Caco-2 (cell line): Measurements from ENCODE around the gene IL23R. TPM values are rescaled to one million over a fixed set of nuclear protein-coding genes. Genes with fewer than 3 reads are reported as not detected.
"Not testable (repeated sequence)": the region's sequence is repeated elsewhere in the genome, so short reads cannot be mapped to it uniquely, and the experiment has no call there.

Experiments
- BruUV-seq: library from RNA; stranded (reverse); fragments of 400-500 nt; replicated peaks from 2 replicates; lab custom pipeline; 2021; lab: Mats Ljungman, UMichigan
- CTCF ChIA-PET: fragments of 300-600 bp; sonication (Branson Sonifier 250); formaldehyde crosslinking; loops from one replicate; lab custom pipeline; 2022; ENCODE audit warnings: antibody characterized with exemption; lab: Charles Lee
- POLR2A ChIA-PET: fragments of 300-600 bp; sonication (Branson Sonifier 250); formaldehyde crosslinking; loops from one replicate; lab custom pipeline; 2022; ENCODE audit warnings: antibody characterized with exemption; lab: Charles Lee
- DNase-seq, 2 experiments: peaks; one replicate each; pipeline versions ENCODE4 v3.0.0 to v3.0.0-alpha.2; 2020 to 2022
- H3K27me3 ChIP-seq: replicated peaks from 2 replicates; pipeline ENCODE4 v1.6.0; 2011; ENCODE audit warnings: low read length; ENCODE audit not compliant: control insufficient read depth, insufficient read depth
- H3K36me3 ChIP-seq: 2 replicates; pipeline ENCODE4 v1.5.1; 2011; ENCODE audit warnings: low read length; ENCODE audit not compliant: control insufficient read depth, insufficient read depth
- H3K4me1 ChIP-seq: fragments of 250-450 bp; sonication (Bioruptor Pico); 2 replicates; pipeline ENCODE4 v1.5.1; 2020; ENCODE audit warnings: mild to moderate bottlenecking
- H3K4me3 ChIP-seq: 2 replicates; pipeline ENCODE4 v1.5.1; 2011; ENCODE audit warnings: low read depth, mild to moderate bottlenecking, control low read depth, low read length
- H3K9me3 ChIP-seq: fragments of 250-450 bp; sonication (Bioruptor Pico); 2 replicates; pipeline ENCODE4 v1.5.1; 2020; ENCODE audit warnings: mild to moderate bottlenecking, moderate library complexity
- H3K27ac Mint-ChIP-seq: one replicate; pipeline ENCODE4 v1.8.0; 2022; ENCODE audit warnings: mixed read lengths; ENCODE audit not compliant: unreplicated experiment
- H3K27me3 Mint-ChIP-seq: one replicate; pipeline ENCODE4 v1.8.0; 2022; ENCODE audit warnings: mixed read lengths; ENCODE audit not compliant: insufficient read depth, unreplicated experiment
- H3K36me3 Mint-ChIP-seq: one replicate; pipeline ENCODE4 v1.8.0; 2022; ENCODE audit warnings: mild to moderate bottlenecking, mixed read lengths; ENCODE audit not compliant: insufficient read depth, unreplicated experiment
- H3K4me1 Mint-ChIP-seq: one replicate; pipeline ENCODE4 v1.8.0; 2022; ENCODE audit warnings: low read depth, mixed read lengths; ENCODE audit not compliant: unreplicated experiment
- H3K4me3 Mint-ChIP-seq: one replicate; pipeline ENCODE4 v1.8.0; 2022; ENCODE audit warnings: mild to moderate bottlenecking, moderate library complexity, mixed read lengths; ENCODE audit not compliant: unreplicated experiment
- H3K9me3 Mint-ChIP-seq: one replicate; pipeline ENCODE4 v1.8.0; 2022; ENCODE audit warnings: mixed read lengths; ENCODE audit not compliant: unreplicated experiment
- CTCF ChIP-seq, 2 experiments: fragments of 200-600 bp in 1 of 2; IDR thresholded peaks; 1 replicate in 1 of 2; 2 replicates in 1 of 2; pipeline versions ENCODE4 v1.5.1 to v1.8.0; 2011 to 2022; ENCODE audit warnings: antibody characterized with exemption in 1 of 2, control low read depth in 1 of 2, inconsistent platforms in 1 of 2, low read depth in 1 of 2, low read length in 1 of 2, mild to moderate bottlenecking in 1 of 2, moderate library complexity in 1 of 2; ENCODE audit not compliant: insufficient read depth in 1 of 2, severe bottlenecking in 1 of 2, unreplicated experiment in 1 of 2
- intact Hi-C: fragments of 100-400 bp; cut with micrococcal nuclease; formaldehyde crosslinking; loops from one replicate; pipeline ENCODE4 v1.10.0; 2022; ENCODE audit not compliant: unreplicated experiment
- total RNA-seq: library from RNA; stranded (reverse); gene quantifications from 2 replicates; pipeline ENCODE4 v1.2.3, GENCODE V29; 2022

The IL23R gene
- total RNA-seq, 1 experiment from 2014 or later, result not detected

DNA sequence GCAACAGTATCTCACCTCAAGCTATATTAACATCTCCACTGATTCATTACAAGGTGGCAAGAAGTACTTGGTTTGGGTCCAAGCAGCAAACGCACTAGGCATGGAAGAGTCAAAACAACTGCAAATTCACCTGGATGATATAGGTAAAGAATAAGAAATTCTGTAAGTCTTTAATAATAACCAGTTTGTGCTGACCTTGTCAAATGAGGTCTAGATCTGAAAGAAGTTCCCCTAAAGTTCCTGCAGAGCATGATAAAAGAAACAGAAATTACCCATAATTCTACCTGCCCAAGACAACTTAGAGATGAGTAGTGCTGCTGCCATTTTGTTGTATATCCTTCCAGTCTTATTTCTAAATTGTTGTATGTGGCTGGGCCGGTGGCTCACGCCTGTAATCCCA lies 34.5 kb downstream of the IL23R start:
- no peak overlapping the region for H3K27ac Mint-ChIP-seq
- POLR2A ChIA-PET, result no interaction called here
- H3K4me3 ChIP-seq, result no peak overlapping the region
- H3K36me3 ChIP-seq, result no peaks in the 10 kb centered on the region
- DNase-seq, result no peak
- CTCF ChIA-PET, result no interaction called here
- H3K9me3 Mint-ChIP-seq, result no peaks in the 10 kb centered on the region
- intact Hi-C loops, result no loop called here
- H3K4me1 Mint-ChIP-seq, result no peaks in the 10 kb centered on the region
- no peak for TF ChIP-seq CTCF (IDR thresholded peaks at IDR 0.05; ENCODE audit: insufficient read depth in 1 of 2, low read depth in 1 of 2, low read length in 1 of 2, severe bottlenecking in 1 of 2, unreplicated experiment in 1 of 2)
- no TSS peak for BruUV-seq
- no peak overlapping the region for H3K4me3 Mint-ChIP-seq
- no peaks in the 10 kb centered on the region for H3K36me3 Mint-ChIP-seq
- no peaks in the 10 kb centered on the region for H3K27me3 Mint-ChIP-seq
- no peaks in the 10 kb centered on the region for H3K9me3 ChIP-seq
- H3K4me1 ChIP-seq, result no peaks in the 10 kb centered on the region
- no peaks in the 10 kb centered on the region for H3K27me3 ChIP-seq

DNA sequence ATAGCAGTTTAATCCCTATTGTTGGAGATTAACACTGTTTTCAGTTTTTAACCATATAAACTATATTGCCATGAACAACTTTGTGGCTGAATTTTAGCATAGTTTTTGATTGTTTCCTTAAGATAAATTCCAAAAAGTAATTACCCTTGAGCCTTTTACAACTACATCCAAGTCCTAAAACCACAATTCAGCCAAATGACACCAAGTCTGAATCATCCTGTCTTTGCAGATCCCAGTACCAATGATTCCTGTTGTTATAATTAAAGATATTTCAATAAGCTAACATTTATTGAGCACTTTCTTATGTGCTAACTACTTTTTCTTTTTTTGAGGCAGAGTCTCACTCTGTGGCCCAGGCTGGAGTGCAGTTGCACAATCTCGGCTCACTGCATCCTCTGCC lies 35.6 kb downstream of the IL23R start:
- no peaks in the 10 kb centered on the region for H3K36me3 ChIP-seq
- no peaks in the 10 kb centered on the region for H3K9me3 ChIP-seq
- no peak overlapping the region for H3K4me3 ChIP-seq
- no peak for DNase-seq
- Mint-ChIP-seq H3K27ac (no peak overlapping the region), H3K27me3 (no peaks in the 10 kb centered on the region), H3K9me3 (no peaks in the 10 kb centered on the region), H3K4me1 (no peaks in the 10 kb centered on the region), H3K4me3 (no peak overlapping the region), H3K36me3 (no peaks in the 10 kb centered on the region)
- ChIA-PET CTCF (interaction anchor here (0.6 kb wide), 1 partner anchor 499 kb away, joined by 3 read pairs; no protein-coding TSS in a partner anchor), POLR2A (no interaction called here)
- no TSS peak for BruUV-seq
- intact Hi-C loops, result no loop called here
- no peak for TF ChIP-seq CTCF (IDR thresholded peaks at IDR 0.05; ENCODE audit: insufficient read depth in 1 of 2, low read depth in 1 of 2, low read length in 1 of 2, severe bottlenecking in 1 of 2, unreplicated experiment in 1 of 2)
- H3K4me1 ChIP-seq, result no peaks in the 10 kb centered on the region
- H3K27me3 ChIP-seq, result no peaks in the 10 kb centered on the region

GRCh38 chr1:67204298-67204980 lies 38.2 kb downstream of the IL23R start:
- Mint-ChIP-seq H3K36me3 (no peaks in the 10 kb centered on the region), H3K27me3 (no peaks in the 10 kb centered on the region), H3K27ac (no peak overlapping the region), H3K9me3 (no peaks in the 10 kb centered on the region), H3K4me3 (no peak overlapping the region), H3K4me1 (no peaks in the 10 kb centered on the region)
- Histone ChIP-seq H3K36me3 (no peaks in the 10 kb centered on the region), H3K9me3 (no peaks in the 10 kb centered on the region), H3K27me3 (no peaks in the 10 kb centered on the region), H3K4me3 (no peak overlapping the region), H3K4me1 (no peaks in the 10 kb centered on the region)
- intact Hi-C loops, result no loop called here
- ChIA-PET CTCF (interaction anchor here (0.7 kb wide), 1 partner anchor 288 kb away, joined by 3 read pairs; no protein-coding TSS in a partner anchor), POLR2A (no interaction called here)
- no TSS peak for BruUV-seq
- TF ChIP-seq CTCF (IDR thresholded peaks at IDR 0.05; ENCODE audit: insufficient read depth in 1 of 2, low read depth in 1 of 2, low read length in 1 of 2, severe bottlenecking in 1 of 2, unreplicated experiment in 1 of 2), result no peak
- DNase-seq, result no peak

DNA sequence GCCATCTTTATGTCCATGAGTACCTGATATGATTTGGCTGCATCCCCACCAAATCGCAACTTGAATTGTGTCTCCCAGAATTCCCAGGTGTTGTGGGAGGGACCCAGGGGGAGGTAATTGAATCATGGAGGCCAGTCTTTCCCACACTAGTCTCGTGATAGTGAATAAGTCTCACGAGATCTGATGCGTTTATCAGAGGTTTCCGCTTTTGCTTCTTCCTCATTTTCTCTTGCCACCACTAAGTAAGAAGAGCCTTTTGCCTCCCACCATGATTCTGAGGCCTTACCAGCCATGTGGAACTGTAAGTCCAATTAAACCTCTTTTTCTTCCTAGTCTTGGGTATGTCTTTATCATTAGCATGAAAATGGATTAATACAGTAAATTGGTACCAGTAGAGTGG lies 41.1 kb downstream of the IL23R start:
- DNase-seq, CTCF ChIA-PET, H3K27ac Mint-ChIP-seq, H3K9me3 Mint-ChIP-seq, H3K27me3 ChIP-seq, H3K4me3 Mint-ChIP-seq, H3K4me1 ChIP-seq, BruUV-seq, H3K4me3 ChIP-seq, H3K4me1 Mint-ChIP-seq, H3K27me3 Mint-ChIP-seq, intact Hi-C loops, POLR2A ChIA-PET, H3K36me3 ChIP-seq, H3K36me3 Mint-ChIP-seq, H3K9me3 ChIP-seq: not testable (repeated sequence)
